Chondrocyte (in vitro differentiated cells): ENCODE results near the gene KAZN. TPM values are rescaled to one million over a fixed set of nuclear protein-coding genes. Genes with fewer than 3 reads are reported as not detected.

Source experiments
- DNase-seq: peaks from one replicate; pipeline ENCODE4 v3.0.0; 2021; ENCODE audit warnings: mixed read lengths, low spot score
- H3K27ac Mint-ChIP-seq: one replicate; pipeline ENCODE4 v1.8.0; 2021; ENCODE audit warnings: mild to moderate bottlenecking, moderate library complexity, mixed read lengths; ENCODE audit not compliant: unreplicated experiment
- H3K27me3 Mint-ChIP-seq: 2 replicates; pipeline ENCODE4 v1.8.0; 2021; ENCODE audit warnings: low read depth, mixed read lengths
- H3K36me3 Mint-ChIP-seq: 2 replicates; pipeline ENCODE4 v1.8.0; 2021; ENCODE audit warnings: low read depth, mixed read lengths
- H3K4me1 Mint-ChIP-seq: 2 replicates; pipeline ENCODE4 v1.8.0; 2021; ENCODE audit warnings: low read depth, mild to moderate bottlenecking, mixed read lengths
- H3K4me3 Mint-ChIP-seq: one replicate; pipeline ENCODE4 v1.8.0; 2021; ENCODE audit warnings: mild to moderate bottlenecking, moderate library complexity, mixed read lengths; ENCODE audit not compliant: unreplicated experiment
- H3K9me3 Mint-ChIP-seq: 2 replicates; pipeline ENCODE4 v1.8.0; 2021; ENCODE audit warnings: low read depth, mixed read lengths
- CTCF ChIP-seq: fragments of 200-600 bp; sonication (generic); IDR thresholded peaks from 2 replicates; pipeline ENCODE4 v1.5.0; 2021; ENCODE audit warnings: antibody characterized with exemption, mild to moderate bottlenecking, moderate library complexity
- total RNA-seq: library from RNA; stranded (reverse); gene quantifications from 3 replicates; pipeline ENCODE4 v1.2.1, GENCODE V29; 2021

KAZN gene
- total RNA-seq, 1 donor from 2014 or later: 29.6 TPM

DNA sequence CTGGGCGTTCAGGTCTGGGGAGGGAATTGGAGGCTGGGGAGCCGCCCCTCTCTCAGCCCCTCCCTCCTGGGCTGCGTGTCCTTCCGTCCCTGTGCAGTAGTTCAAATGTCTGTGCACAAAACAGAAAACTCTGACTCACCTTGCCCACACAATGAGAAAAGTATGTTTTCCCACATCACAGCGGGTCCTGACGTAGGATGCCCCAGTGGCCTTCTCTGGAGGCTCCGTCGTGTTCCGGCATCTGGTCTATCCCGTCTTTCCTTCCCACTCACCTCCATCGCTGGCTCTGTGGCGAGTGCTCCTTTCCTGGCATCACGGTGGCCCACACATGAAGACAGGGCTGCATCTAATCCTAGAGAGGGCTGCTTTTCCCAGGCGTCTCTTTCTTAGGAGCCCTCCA lies 224.0 kb downstream of the KAZN start:
- no peaks in the 10 kb centered on the region for H3K4me1 Mint-ChIP-seq
- no peak for DNase-seq

DNA sequence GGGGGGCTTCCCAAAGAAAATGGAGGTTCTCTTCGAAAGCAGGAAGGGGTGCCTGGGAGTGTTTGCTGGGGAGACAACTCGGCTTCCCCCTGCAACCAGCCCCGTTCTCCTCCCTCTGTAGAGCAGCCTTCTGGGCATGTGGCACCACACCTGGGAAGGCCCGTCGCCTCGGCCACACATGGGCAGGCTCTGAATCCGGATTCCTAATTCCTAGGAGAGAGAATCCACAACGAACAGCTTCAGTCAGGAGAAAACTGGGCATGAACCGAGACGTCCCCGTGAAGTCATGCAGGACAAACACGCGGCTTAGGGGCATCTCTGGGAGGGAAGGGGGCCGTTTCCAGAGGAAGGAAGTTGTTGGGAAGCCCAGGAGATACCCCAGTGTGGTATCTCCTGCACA lies 224.5 kb downstream of the KAZN start:
- no peak for DNase-seq
- H3K9me3 Mint-ChIP-seq: no peaks in the 10 kb centered on the region
- no peak overlapping the region for H3K4me3 Mint-ChIP-seq
- TF ChIP-seq CTCF: no peak
- no peaks in the 10 kb centered on the region for H3K36me3 Mint-ChIP-seq
- H3K27ac Mint-ChIP-seq: no peak overlapping the region
- peaks cover 5% of the 10 kb centered on the region for H3K27me3 Mint-ChIP-seq
- no peaks in the 10 kb centered on the region for H3K4me1 Mint-ChIP-seq

More for the DNA sequence above, 224.0 kb downstream of the KAZN start:
- TF ChIP-seq CTCF: no peak
- Mint-ChIP-seq H3K4me3 (no peak overlapping the region), H3K27ac (no peak overlapping the region), H3K27me3 (peaks cover 5% of the 10 kb centered on the region), H3K9me3 (no peaks in the 10 kb centered on the region), H3K36me3 (no peaks in the 10 kb centered on the region)

DNA sequence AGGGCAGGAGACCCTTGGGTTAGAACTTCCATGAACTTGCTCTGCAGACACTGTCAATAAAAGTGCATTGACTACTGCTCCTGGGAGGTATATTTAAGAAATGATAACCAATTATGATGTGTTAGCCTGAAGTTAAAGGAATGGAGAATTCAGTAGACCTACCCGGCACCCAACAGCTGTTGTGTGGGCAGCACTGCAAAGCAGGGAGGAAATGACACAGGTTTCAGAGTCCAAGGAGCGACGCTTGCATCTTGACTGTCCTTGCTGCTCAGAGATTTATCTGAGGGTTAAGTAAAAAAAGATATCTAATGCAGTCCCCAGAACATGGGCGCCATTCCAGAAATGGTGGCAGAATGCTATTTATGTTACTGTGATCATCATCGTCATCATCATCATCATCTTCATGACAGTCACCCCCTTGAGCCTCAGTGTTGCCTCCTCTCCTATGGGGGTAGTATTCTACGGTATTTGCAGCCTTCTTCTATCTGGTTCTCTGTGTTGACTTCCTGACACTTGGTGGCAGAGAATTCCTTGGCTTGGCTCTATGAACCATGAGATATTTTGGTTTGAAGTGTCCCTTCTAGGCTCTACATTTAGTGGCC lies 225.9 kb downstream of the KAZN start:
- Mint-ChIP-seq H3K4me1 (no peaks in the 10 kb centered on the region), H3K27ac (no peak overlapping the region), H3K27me3 (peaks cover 5% of the 10 kb centered on the region), H3K36me3 (no peaks in the 10 kb centered on the region), H3K4me3 (no peak overlapping the region), H3K9me3 (peaks cover 3% of the 10 kb centered on the region)
- DNase-seq: no peak
- TF ChIP-seq CTCF: no peak

GRCh38 chr1:14825396-14825795 lies 226.9 kb downstream of the KAZN start:
- Mint-ChIP-seq H3K9me3 (peaks cover 3% of the 10 kb centered on the region), H3K27me3 (peaks cover 6% of the 10 kb centered on the region), H3K27ac (no peak overlapping the region), H3K36me3 (no peaks in the 10 kb centered on the region), H3K4me3 (no peak overlapping the region), H3K4me1 (no peaks in the 10 kb centered on the region)
- DNase-seq: no peak
- no peak for TF ChIP-seq CTCF

- no peaks in the 10 kb centered on the region for H3K36me3 Mint-ChIP-seq
- no peak overlapping the region for H3K27ac Mint-ChIP-seq
Observed at GRCh38 chr1:14826172-14826636, 227.7 kb downstream of the KAZN start.

More at GRCh38 chr1:14826172-14826636, 227.7 kb downstream of the KAZN start:
- Mint-ChIP-seq H3K4me3 (no peak overlapping the region), H3K9me3 (peaks cover 3% of the 10 kb centered on the region), H3K27me3 (peaks cover 2% of the 10 kb centered on the region), H3K4me1 (no peaks in the 10 kb centered on the region)
- DNase-seq: no peak
- peak; percentile 52 for TF ChIP-seq CTCF
